ENCODE measurements around the gene LRRC4C.
"Not testable (repeated sequence)": the region's sequence is repeated elsewhere in the genome, so short reads cannot be mapped to it uniquely, and the experiment has no call there.

The LRRC4C gene

GRCh38 chr11:40921246-40921645 is 538.2 kb downstream of the LRRC4C start:
- H3K9me3 ChIP-seq (ENCODE audit: control insufficient read depth, low read depth, low read length) = no peaks in the 10 kb centered on the region
- H3K27ac ChIP-seq (ENCODE audit: low read length) = no peak overlapping the region
- no peaks in the 10 kb centered on the region for H3K27me3 ChIP-seq (ENCODE audit: control insufficient read depth, insufficient read depth, low read length)
- no peak overlapping the region for H3K9ac ChIP-seq (ENCODE audit: low read length)
- H3K4me3 ChIP-seq (ENCODE audit: low read length) = no peak overlapping the region
- no peaks in the 10 kb centered on the region for H3K36me3 ChIP-seq (ENCODE audit: control insufficient read depth, low read depth, low read length)
- no peaks in the 10 kb centered on the region for H3K4me1 ChIP-seq (ENCODE audit: control insufficient read depth, low read depth, low read length)

- H3K27me3 ChIP-seq (ENCODE audit: control insufficient read depth, insufficient read depth, low read length); H3K4me3 ChIP-seq (ENCODE audit: low read length); H3K36me3 ChIP-seq (ENCODE audit: control insufficient read depth, low read depth, low read length); H3K27ac ChIP-seq (ENCODE audit: low read length); H3K9me3 ChIP-seq (ENCODE audit: control insufficient read depth, low read depth, low read length); H3K4me1 ChIP-seq (ENCODE audit: control insufficient read depth, low read depth, low read length); H3K9ac ChIP-seq (ENCODE audit: low read length): not testable (repeated sequence)
Observed at GRCh38 chr11:40910774-40911173, 548.7 kb downstream of the LRRC4C start.

- no peaks in the 10 kb centered on the region for H3K36me3 ChIP-seq (ENCODE audit: control insufficient read depth, low read depth, low read length)
- no peak overlapping the region for H3K9ac ChIP-seq (ENCODE audit: low read length)
- no peak overlapping the region for H3K27ac ChIP-seq (ENCODE audit: low read length)
- H3K27me3 ChIP-seq (ENCODE audit: control insufficient read depth, insufficient read depth, low read length) = no peaks in the 10 kb centered on the region
- H3K9me3 ChIP-seq (ENCODE audit: control insufficient read depth, low read depth, low read length) = no peaks in the 10 kb centered on the region
- no peak overlapping the region for H3K4me3 ChIP-seq (ENCODE audit: low read length)
- H3K4me1 ChIP-seq (ENCODE audit: control insufficient read depth, low read depth, low read length) = no peaks in the 10 kb centered on the region
Observed at GRCh38 chr11:40894501-40894900, 565.0 kb downstream of the LRRC4C start.

GRCh38 chr11:40885250-40885954 is 574.0 kb downstream of the LRRC4C start:
- Histone ChIP-seq H3K27me3 (ENCODE audit: control insufficient read depth, insufficient read depth, low read length) (no peaks in the 10 kb centered on the region), H3K4me1 (ENCODE audit: control insufficient read depth, low read depth, low read length) (no peaks in the 10 kb centered on the region), H3K4me3 (ENCODE audit: low read length) (no peak overlapping the region), H3K36me3 (ENCODE audit: control insufficient read depth, low read depth, low read length) (no peaks in the 10 kb centered on the region), H3K9ac (ENCODE audit: low read length) (no peak overlapping the region), H3K27ac (ENCODE audit: low read length) (no peak overlapping the region), H3K9me3 (ENCODE audit: control insufficient read depth, low read depth, low read length) (no peaks in the 10 kb centered on the region)

- Histone ChIP-seq H3K27ac (ENCODE audit: low read length) (no peak overlapping the region), H3K36me3 (ENCODE audit: control insufficient read depth, low read depth, low read length) (no peaks in the 10 kb centered on the region), H3K4me1 (ENCODE audit: control insufficient read depth, low read depth, low read length) (no peaks in the 10 kb centered on the region), H3K4me3 (ENCODE audit: low read length) (no peak overlapping the region), H3K9me3 (ENCODE audit: control insufficient read depth, low read depth, low read length) (no peaks in the 10 kb centered on the region), H3K9ac (ENCODE audit: low read length) (no peak overlapping the region), H3K27me3 (ENCODE audit: control insufficient read depth, insufficient read depth, low read length) (no peaks in the 10 kb centered on the region)
Observed at GRCh38 chr11:40882301-40882700, 577.2 kb downstream of the LRRC4C start.

GRCh38 chr11:40879911-40880310 is 579.5 kb downstream of the LRRC4C start:
- no peaks in the 10 kb centered on the region for H3K36me3 ChIP-seq (ENCODE audit: control insufficient read depth, low read depth, low read length)

GRCh38 chr11:40877981-40878380 is 581.5 kb downstream of the LRRC4C start:
- no peaks in the 10 kb centered on the region for H3K36me3 ChIP-seq (ENCODE audit: control insufficient read depth, low read depth, low read length)

More at GRCh38 chr11:40879911-40880310, 579.5 kb downstream of the LRRC4C start:
- Histone ChIP-seq H3K27me3 (ENCODE audit: control insufficient read depth, insufficient read depth, low read length) (no peaks in the 10 kb centered on the region), H3K4me1 (ENCODE audit: control insufficient read depth, low read depth, low read length) (no peaks in the 10 kb centered on the region), H3K27ac (ENCODE audit: low read length) (no peak overlapping the region), H3K4me3 (ENCODE audit: low read length) (no peak overlapping the region), H3K9ac (ENCODE audit: low read length) (no peak overlapping the region), H3K9me3 (ENCODE audit: control insufficient read depth, low read depth, low read length) (no peaks in the 10 kb centered on the region)

GRCh38 chr11:40877256-40877655 is 582.2 kb downstream of the LRRC4C start:
- no peak overlapping the region for H3K4me3 ChIP-seq (ENCODE audit: low read length)

More at GRCh38 chr11:40877981-40878380, 581.5 kb downstream of the LRRC4C start:
- Histone ChIP-seq H3K4me1 (ENCODE audit: control insufficient read depth, low read depth, low read length) (no peaks in the 10 kb centered on the region), H3K27me3 (ENCODE audit: control insufficient read depth, insufficient read depth, low read length) (no peaks in the 10 kb centered on the region), H3K9ac (ENCODE audit: low read length) (no peak overlapping the region), H3K9me3 (ENCODE audit: control insufficient read depth, low read depth, low read length) (no peaks in the 10 kb centered on the region), H3K27ac (ENCODE audit: low read length) (no peak overlapping the region), H3K4me3 (ENCODE audit: low read length) (no peak overlapping the region)

GRCh38 chr11:40867991-40868632 is 591.3 kb downstream of the LRRC4C start:
- Histone ChIP-seq H3K36me3 (ENCODE audit: control insufficient read depth, low read depth, low read length) (no peaks in the 10 kb centered on the region), H3K4me1 (ENCODE audit: control insufficient read depth, low read depth, low read length) (peaks cover 4% of the 10 kb centered on the region), H3K27me3 (ENCODE audit: control insufficient read depth, insufficient read depth, low read length) (no peaks in the 10 kb centered on the region), H3K27ac (ENCODE audit: low read length) (no peak overlapping the region), H3K4me3 (ENCODE audit: low read length) (no peak overlapping the region), H3K9me3 (ENCODE audit: control insufficient read depth, low read depth, low read length) (no peaks in the 10 kb centered on the region), H3K9ac (ENCODE audit: low read length) (no peak overlapping the region)

More at GRCh38 chr11:40877256-40877655, 582.2 kb downstream of the LRRC4C start:
- no peaks in the 10 kb centered on the region for H3K36me3 ChIP-seq (ENCODE audit: control insufficient read depth, low read depth, low read length)
- H3K4me1 ChIP-seq (ENCODE audit: control insufficient read depth, low read depth, low read length) = no peaks in the 10 kb centered on the region
- H3K9me3 ChIP-seq (ENCODE audit: control insufficient read depth, low read depth, low read length) = no peaks in the 10 kb centered on the region
- no peaks in the 10 kb centered on the region for H3K27me3 ChIP-seq (ENCODE audit: control insufficient read depth, insufficient read depth, low read length)
- no peak overlapping the region for H3K27ac ChIP-seq (ENCODE audit: low read length)
- H3K9ac ChIP-seq (ENCODE audit: low read length) = no peak overlapping the region

- H3K27me3 ChIP-seq (ENCODE audit: control insufficient read depth, insufficient read depth, low read length); H3K9ac ChIP-seq (ENCODE audit: low read length); H3K4me1 ChIP-seq (ENCODE audit: control insufficient read depth, low read depth, low read length); H3K9me3 ChIP-seq (ENCODE audit: control insufficient read depth, low read depth, low read length); H3K36me3 ChIP-seq (ENCODE audit: control insufficient read depth, low read depth, low read length); H3K27ac ChIP-seq (ENCODE audit: low read length); H3K4me3 ChIP-seq (ENCODE audit: low read length): not testable (repeated sequence)
Observed at GRCh38 chr11:40857754-40858153, 601.7 kb downstream of the LRRC4C start.

- H3K4me1 ChIP-seq (ENCODE audit: control insufficient read depth, low read depth, low read length) = peaks cover 23% of the 10 kb centered on the region
- no peak overlapping the region for H3K9ac ChIP-seq (ENCODE audit: low read length)
- H3K27ac ChIP-seq (ENCODE audit: low read length) = no peak overlapping the region
- no peak overlapping the region for H3K4me3 ChIP-seq (ENCODE audit: low read length)
- no peaks in the 10 kb centered on the region for H3K9me3 ChIP-seq (ENCODE audit: control insufficient read depth, low read depth, low read length)
- H3K27me3 ChIP-seq (ENCODE audit: control insufficient read depth, insufficient read depth, low read length) = no peaks in the 10 kb centered on the region
- H3K36me3 ChIP-seq (ENCODE audit: control insufficient read depth, low read depth, low read length) = no peaks in the 10 kb centered on the region
Observed at GRCh38 chr11:40842750-40843339, 616.6 kb downstream of the LRRC4C start.

Measured in iPS-18a (cell line).